OCI-LY7 (cell line): Measurements from ENCODE around the gene SLC6A4. TPM values are rescaled to one million over a fixed set of nuclear protein-coding genes. Genes with fewer than 3 reads are reported as not detected.
A peak's percentile ranks its signal among the peaks of the same experiment; 100 is the strongest.

Experiments
- BruUV-seq: library from RNA; stranded (reverse); fragments of 400-500 nt; replicated peaks from 2 replicates; lab custom pipeline; 2021; lab: Mats Ljungman, UMichigan
- CTCF ChIA-PET: fragments of 300-600 bp; sonication (Branson Sonifier 250); formaldehyde crosslinking; loops from one replicate; lab custom pipeline; 2022; ENCODE audit warnings: antibody characterized with exemption; ENCODE audit not compliant: unreplicated experiment; lab: Charles Lee
- POLR2A ChIA-PET: fragments of 300-600 bp; sonication (Branson Sonifier 250); formaldehyde crosslinking; loops from one replicate; lab custom pipeline; 2022; ENCODE audit warnings: antibody characterized with exemption; lab: Charles Lee
- DNase-seq: peaks from one replicate; pipeline ENCODE4 v3.0.0-alpha.2; 2015; ENCODE audit warnings: low spot score
- H2AFZ ChIP-seq: fragments of 200-600 bp; sonication (generic), shearing (Covaris generic); 2 replicates; pipeline ENCODE4 v1.6.1; 2014; ENCODE audit warnings: mild to moderate bottlenecking, antibody characterized with exemption, low read length, moderate library complexity
- H3K27ac ChIP-seq: fragments of 200-600 bp; sonication (generic); 2 replicates; pipeline ENCODE4 v1.5.1; 2014; ENCODE audit warnings: mixed run types, low read depth, mild to moderate bottlenecking, moderate library complexity, low read length, inconsistent platforms; ENCODE audit not compliant: poor library complexity, severe bottlenecking
- H3K36me3 ChIP-seq: fragments of 200-600 bp; sonication (generic); 2 replicates; pipeline ENCODE4 v1.6.1; 2014; ENCODE audit warnings: mild to moderate bottlenecking, antibody characterized with exemption, low read length, moderate library complexity, mixed read lengths; ENCODE audit not compliant: insufficient read depth
- H3K4me1 ChIP-seq: fragments of 200-600 bp; sonication (generic); 2 replicates; pipeline ENCODE4 v1.5.1; 2014; ENCODE audit warnings: mild to moderate bottlenecking, low read length; ENCODE audit not compliant: insufficient read depth, poor library complexity, severe bottlenecking
- H3K4me2 ChIP-seq: fragments of 200-600 bp; sonication (generic); 2 replicates; pipeline ENCODE4 v1.6.1; 2014; ENCODE audit warnings: mild to moderate bottlenecking, low read length
- H3K4me3 ChIP-seq: fragments of 200-600 bp; sonication (generic); 2 replicates; pipeline ENCODE4 v1.5.1; 2014; ENCODE audit warnings: mild to moderate bottlenecking, low read depth, low read length; ENCODE audit not compliant: poor library complexity, severe bottlenecking
- H3K79me2 ChIP-seq: fragments of 200-600 bp; sonication (generic); 2 replicates; pipeline ENCODE4 v1.6.1; 2016; ENCODE audit warnings: low read depth, mild to moderate bottlenecking, low read length, moderate library complexity, mixed read lengths; ENCODE audit not compliant: insufficient read depth
- H3K9me2 ChIP-seq: fragments of 200-600 bp; sonication (generic); 2 replicates; pipeline ENCODE4 v1.6.1; 2016; ENCODE audit warnings: mild to moderate bottlenecking, low read length, mixed read lengths; ENCODE audit not compliant: insufficient read depth
- H3K9me3 ChIP-seq: fragments of 200-600 bp; sonication (generic); 2 replicates; pipeline ENCODE4 v1.6.1; 2014; ENCODE audit warnings: mild to moderate bottlenecking, mixed run types, low read length, mixed read lengths
- H4K20me1 ChIP-seq: fragments of 200-600 bp; sonication (generic); 2 replicates; pipeline ENCODE4 v1.6.1; 2014; ENCODE audit warnings: mild to moderate bottlenecking, antibody characterized with exemption, low read length, moderate library complexity, mixed read lengths; ENCODE audit not compliant: insufficient read depth
- CTCF ChIP-seq: fragments of 200-600 bp; sonication (generic); conservative IDR thresholded peaks from 2 replicates; pipeline ENCODE4 v1.5.1; 2014; ENCODE audit warnings: mild to moderate bottlenecking, antibody characterized with exemption, low read length, moderate library complexity, mixed read lengths
- EZH2phosphoT487 ChIP-seq: fragments of 200-600 bp; sonication (generic); IDR thresholded peaks from 2 replicates; pipeline ENCODE4 v1.6.1; 2018; ENCODE audit warnings: low read depth, borderline replicate concordance, mild to moderate bottlenecking, mixed run types, antibody characterized with exemption, low read length, moderate library complexity, mixed read lengths
- intact Hi-C: fragments of 100-400 bp; cut with micrococcal nuclease; formaldehyde crosslinking; loops from one replicate; pipeline ENCODE4 v1.10.0; 2022; ENCODE audit not compliant: unreplicated experiment
- total RNA-seq, 2 experiments: library from RNA; depleted of rRNA in 1 of 2; stranded (reverse); fragments of >200 nt in 1 of 2; shearing (Covaris generic) in 1 of 2; gene quantifications; 2 replicates each; pipeline ENCODE4 v1.2.3, GENCODE V29; 2014 to 2022

Gene SLC6A4
- total RNA-seq, 2 experiments from 2014 or later, result 0.09 TPM; not detected in 1

- BruUV-seq, result no TSS peak
- DNase-seq, result no peak
Observed at GRCh38 chr17:30237296-30238002, 2.0 kb upstream of the SLC6A4 start.

GRCh38 chr17:30236766-30237165 is 1.3 kb upstream of the SLC6A4 start:
- BruUV-seq, result no TSS peak
- DNase-seq, result no peak
- no peak overlapping the region for H3K4me2 ChIP-seq
- H3K4me1 ChIP-seq, result no peaks in the 10 kb centered on the region
- ChIA-PET CTCF (no interaction called here), POLR2A (no interaction called here)
- TF ChIP-seq CTCF (0 out of 2 replicates have a peak, but pooled peaks have one; percentile 20), EZH2phosphoT487 (no peak)
- H3K36me3 ChIP-seq, result no peaks in the 10 kb centered on the region
- no peaks in the 10 kb centered on the region for H3K9me2 ChIP-seq
- no peaks in the 10 kb centered on the region for H3K79me2 ChIP-seq
- no peaks in the 10 kb centered on the region for H4K20me1 ChIP-seq
- intact Hi-C loops, result loop anchor here (10.0 kb wide), 1 partner anchor 132 kb away; no protein-coding TSS in a partner anchor
- no peak overlapping the region for H3K4me3 ChIP-seq
- no peak overlapping the region for H3K27ac ChIP-seq
- no peak overlapping the region for H2AFZ ChIP-seq
- H3K9me3 ChIP-seq, result no peaks in the 10 kb centered on the region

More at GRCh38 chr17:30237296-30238002, 2.0 kb upstream of the SLC6A4 start:
- H3K4me2 ChIP-seq, result no peak overlapping the region
- intact Hi-C loops, result loop anchor here (10.0 kb wide), 1 partner anchor 133 kb away; no protein-coding TSS in a partner anchor
- ChIA-PET CTCF (no interaction called here), POLR2A (no interaction called here)
- TF ChIP-seq CTCF, result no peak
- TF ChIP-seq EZH2phosphoT487, result no peak
- no peaks in the 10 kb centered on the region for H3K36me3 ChIP-seq
- H4K20me1 ChIP-seq, result no peaks in the 10 kb centered on the region
- H3K9me3 ChIP-seq, result no peaks in the 10 kb centered on the region
- no peak overlapping the region for H3K4me3 ChIP-seq
- no peaks in the 10 kb centered on the region for H3K79me2 ChIP-seq
- H3K4me1 ChIP-seq, result no peaks in the 10 kb centered on the region
- H2AFZ ChIP-seq, result no peak overlapping the region
- no peak overlapping the region for H3K27ac ChIP-seq
- no peaks in the 10 kb centered on the region for H3K9me2 ChIP-seq

- Histone ChIP-seq H2AFZ (no peak overlapping the region), H4K20me1 (no peaks in the 10 kb centered on the region), H3K4me3 (no peak overlapping the region), H3K4me1 (no peaks in the 10 kb centered on the region), H3K27ac (no peak overlapping the region), H3K79me2 (no peaks in the 10 kb centered on the region), H3K36me3 (no peaks in the 10 kb centered on the region), H3K9me2 (no peaks in the 10 kb centered on the region), H3K9me3 (no peaks in the 10 kb centered on the region), H3K4me2 (no peak overlapping the region)
- POLR2A ChIA-PET, result no interaction called here
- no TSS peak for BruUV-seq
- DNase-seq, result no peak
- CTCF ChIA-PET, result interaction anchor here (0.6 kb wide), 1 partner anchor 603 kb away, joined by 4 read pairs; no protein-coding TSS in a partner anchor
- intact Hi-C loops, result loop anchor here (10.0 kb wide), 1 partner anchor 131 kb away; no protein-coding TSS in a partner anchor
- TF ChIP-seq CTCF, result no peak
- TF ChIP-seq EZH2phosphoT487, result no peak
Observed at GRCh38 chr17:30236297-30236624, 764 bp upstream of the SLC6A4 start.
